ENCODE results near the gene DLGAP4.

The DLGAP4 gene

DNA sequence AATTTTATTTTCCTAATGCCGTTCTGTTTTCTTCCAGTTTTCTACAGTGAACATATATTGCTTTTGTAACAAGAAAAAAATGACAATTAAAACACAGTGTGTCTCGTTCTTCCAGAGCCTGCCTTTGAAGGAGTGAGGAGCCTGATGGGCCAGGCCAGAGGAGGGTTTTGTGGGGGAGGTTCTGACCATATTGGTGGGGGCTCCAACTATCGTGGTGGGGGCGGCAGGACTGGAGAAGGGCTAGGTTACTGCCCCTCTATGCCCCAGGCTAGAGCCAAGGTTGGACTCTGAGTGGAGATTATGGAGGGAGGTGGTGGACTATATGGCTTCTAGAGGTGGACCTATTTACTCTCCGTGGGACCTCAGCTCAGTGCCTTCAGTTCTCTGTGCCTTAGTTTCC, 24.0 kb downstream of the DLGAP4 start:
- DNase-seq (ENCODE audit: low read depth in 4 of 4, low spot score in 1 of 4), result no peak

DNA sequence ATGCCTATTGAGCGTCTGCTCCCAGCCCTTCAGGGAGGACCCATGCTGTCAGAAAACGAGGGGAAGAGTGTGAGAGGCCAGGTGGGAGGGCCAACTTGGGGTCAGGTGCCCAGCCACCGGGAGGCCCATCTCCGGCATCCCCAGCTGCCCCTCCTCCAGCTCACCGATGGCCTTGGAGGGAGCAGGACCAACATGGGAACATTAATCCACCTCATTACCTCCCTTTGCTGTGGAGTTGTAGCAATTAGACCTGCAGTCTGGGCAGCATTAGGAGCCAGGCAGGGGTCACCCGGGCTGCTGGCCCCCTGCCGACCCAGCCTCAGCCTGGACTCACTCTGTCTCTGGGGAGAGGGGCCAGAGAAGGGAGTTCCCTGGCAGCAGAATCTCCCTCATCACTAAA, 25.1 kb downstream of the DLGAP4 start:
- DNase-seq (ENCODE audit: low read depth in 4 of 4, low spot score in 1 of 4), result no peak

DNA sequence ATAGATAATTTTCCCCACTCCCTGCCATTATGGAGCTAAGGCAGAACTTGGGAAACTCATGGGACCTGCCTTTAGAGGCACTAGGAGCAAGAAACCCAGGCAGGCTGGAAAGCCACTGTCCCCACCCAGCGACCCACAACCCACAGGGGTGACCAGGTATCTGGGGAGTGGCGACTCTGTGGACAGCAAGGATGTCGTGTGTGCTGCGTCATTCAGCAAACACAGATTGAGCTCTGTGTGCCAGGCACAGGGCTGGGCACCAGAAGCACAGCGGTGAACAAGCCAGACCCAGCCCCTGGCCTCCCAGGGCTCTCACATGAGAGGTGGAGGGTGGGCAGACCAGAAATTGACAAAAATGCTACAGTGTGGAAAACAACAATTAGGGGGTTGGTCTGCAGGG, 27.7 kb downstream of the DLGAP4 start:
- DNase-seq (ENCODE audit: low read depth in 4 of 4, low spot score in 1 of 4), result no peak

DNA sequence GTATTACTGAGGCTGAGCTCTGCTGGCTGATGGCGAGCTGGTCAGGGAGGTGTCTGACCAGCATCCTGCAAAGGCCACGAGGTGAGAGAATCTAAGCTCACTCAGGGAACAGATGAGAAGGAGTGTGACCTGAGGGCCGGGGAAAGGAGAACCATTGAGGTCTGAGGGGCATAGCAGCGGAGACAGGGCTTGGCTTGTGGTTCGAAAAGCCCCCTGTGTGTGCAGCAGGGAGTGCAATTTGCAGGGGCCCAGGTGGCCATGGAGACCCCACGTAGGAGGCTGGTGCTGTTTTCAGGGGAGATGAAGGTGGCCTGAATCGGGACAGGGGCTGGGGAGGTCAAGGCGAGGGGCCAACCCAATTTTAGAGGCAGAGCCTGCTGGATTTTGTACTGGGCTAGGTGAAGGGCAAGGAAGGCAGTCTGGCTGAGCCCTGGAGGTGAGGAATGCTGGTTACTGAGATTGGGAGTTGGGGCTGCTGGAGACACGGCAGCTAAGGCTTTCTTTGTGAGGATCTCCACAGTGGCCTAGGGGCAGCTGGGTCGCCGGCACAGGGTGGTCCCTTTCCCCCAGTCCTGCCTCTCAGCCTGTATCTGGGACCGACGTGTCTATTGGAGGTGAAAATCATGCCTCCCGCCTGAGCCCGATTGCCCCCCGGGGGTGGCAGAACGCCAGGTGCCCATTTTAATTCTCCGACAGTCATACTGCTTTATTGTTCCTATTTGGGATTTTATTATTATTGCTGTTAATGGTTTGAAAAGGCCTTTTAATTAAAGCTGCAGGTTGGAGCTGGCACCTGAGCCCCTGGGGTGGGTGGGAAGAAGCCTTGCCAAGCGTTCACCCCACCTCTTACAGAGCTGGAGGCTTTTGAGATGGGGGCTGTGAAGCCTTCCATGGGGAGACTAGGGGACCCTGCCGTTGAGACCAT, 28.4 kb downstream of the DLGAP4 start:
- no peak for DNase-seq (ENCODE audit: low read depth in 4 of 4, low spot score in 1 of 4)

DNA sequence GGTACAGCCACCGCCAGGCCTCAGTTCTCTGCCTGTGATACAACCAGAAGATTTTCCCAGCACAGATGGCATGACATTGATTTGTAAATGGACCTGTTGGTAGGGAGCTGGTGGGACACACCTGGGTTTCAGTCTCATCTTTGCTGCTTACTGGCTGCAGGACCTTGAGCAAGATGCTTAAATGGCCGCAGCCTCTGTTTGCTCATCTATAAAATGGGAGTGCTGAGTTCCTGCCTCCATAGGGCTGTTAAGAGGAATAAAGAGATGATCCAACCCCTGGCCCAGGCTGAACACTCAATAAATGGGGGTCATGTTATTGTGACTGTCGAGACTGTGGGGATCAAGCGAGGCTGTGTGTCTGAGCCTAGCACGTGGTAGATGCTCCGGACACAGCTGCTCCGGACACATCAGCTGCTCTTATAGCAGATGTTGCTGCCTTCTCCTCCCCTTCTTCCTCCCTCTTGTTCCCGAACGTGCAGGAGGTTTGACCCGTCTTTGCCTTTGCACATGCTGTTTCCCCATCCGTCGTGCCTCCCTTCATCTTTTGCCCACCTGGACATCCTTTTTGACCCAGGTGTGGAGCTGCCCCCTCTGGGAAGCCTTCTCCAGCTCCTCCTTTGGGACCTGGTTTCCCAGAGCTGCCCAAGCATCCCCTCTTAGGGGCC, 29.2 kb downstream of the DLGAP4 start:
- DNase-seq (ENCODE audit: low read depth in 4 of 4, low spot score in 1 of 4), result no peak

DNA sequence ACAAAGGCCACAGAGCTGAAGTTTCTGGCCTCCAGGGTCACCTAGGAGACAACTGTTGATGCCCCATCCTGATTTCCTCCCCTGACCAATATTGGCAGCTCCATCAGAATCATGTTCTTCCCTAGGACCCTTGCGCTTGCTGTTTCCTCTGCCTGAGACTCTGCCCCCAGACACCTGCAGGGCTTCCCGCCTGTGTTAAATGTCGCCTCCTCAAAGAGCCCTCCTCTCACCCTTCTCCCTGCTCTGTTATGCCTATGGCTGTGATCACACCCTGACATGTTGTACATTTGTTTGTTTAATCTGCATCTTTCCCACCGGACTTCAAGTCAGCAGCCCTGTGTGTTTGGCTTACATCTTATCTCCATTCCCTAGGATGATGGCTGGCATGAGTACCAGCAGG, 30.1 kb downstream of the DLGAP4 start:
- DNase-seq (ENCODE audit: low read depth in 4 of 4, low spot score in 1 of 4), result no peak

DNA sequence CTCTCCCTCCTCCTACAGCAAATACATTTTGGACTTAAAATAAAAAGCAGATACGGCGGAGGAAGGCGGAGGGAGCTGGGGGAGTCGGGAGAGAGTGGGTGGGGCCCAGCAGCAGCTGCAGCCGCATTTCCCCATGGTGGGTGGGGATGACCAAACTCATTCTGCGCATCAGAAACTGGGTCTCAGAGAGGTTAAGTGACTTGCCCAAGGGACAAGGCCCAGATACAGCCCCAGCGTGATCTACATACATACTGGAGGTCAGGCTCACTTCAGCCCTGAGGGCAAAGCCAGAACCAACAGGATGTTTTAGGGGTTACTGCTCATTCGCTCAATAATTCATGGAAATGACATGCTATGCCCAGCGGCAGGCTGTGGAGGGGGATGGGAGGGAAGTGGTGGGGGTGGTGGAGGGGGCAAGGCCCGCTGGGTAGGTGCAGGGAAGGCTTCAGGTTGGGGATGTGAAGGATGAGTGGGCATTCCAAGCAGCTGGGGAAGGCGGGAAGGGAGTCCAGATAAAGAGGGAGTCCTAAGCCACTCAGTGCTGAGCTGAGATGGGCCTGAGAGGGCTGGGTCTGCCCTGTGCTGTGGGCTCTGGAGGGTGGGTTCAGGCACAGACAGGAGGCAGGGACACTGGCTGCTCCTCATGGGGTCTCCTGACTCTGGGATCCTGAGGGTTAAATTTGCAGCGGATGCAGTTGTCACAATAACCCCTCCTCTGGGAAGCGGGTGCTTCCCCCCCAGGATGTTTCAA, 31.0 kb downstream of the DLGAP4 start:
- no peak for DNase-seq (ENCODE audit: low read depth in 4 of 4, low spot score in 1 of 4)

DNA sequence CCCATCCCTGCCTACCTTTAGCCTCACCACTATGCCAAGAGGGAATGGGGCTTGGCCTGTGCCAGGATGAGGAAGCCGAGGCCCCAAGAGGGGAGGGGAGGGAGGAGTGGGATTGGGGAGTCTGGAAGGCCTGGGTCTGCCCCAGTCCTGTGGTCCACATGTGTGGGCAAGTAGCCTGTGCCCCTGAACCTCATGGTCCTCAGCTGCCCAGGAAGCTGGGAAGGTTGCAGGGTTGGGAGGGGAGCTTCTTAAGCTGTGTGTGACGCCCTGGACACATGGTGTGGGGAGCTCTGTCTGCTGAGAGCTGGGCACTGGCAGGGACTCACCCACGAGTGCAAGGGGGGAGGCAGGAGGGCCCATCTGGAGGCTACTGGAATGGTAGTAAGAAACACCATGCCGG, 31.7 kb downstream of the DLGAP4 start:
- no peak for DNase-seq (ENCODE audit: low read depth in 4 of 4, low spot score in 1 of 4)

DNA sequence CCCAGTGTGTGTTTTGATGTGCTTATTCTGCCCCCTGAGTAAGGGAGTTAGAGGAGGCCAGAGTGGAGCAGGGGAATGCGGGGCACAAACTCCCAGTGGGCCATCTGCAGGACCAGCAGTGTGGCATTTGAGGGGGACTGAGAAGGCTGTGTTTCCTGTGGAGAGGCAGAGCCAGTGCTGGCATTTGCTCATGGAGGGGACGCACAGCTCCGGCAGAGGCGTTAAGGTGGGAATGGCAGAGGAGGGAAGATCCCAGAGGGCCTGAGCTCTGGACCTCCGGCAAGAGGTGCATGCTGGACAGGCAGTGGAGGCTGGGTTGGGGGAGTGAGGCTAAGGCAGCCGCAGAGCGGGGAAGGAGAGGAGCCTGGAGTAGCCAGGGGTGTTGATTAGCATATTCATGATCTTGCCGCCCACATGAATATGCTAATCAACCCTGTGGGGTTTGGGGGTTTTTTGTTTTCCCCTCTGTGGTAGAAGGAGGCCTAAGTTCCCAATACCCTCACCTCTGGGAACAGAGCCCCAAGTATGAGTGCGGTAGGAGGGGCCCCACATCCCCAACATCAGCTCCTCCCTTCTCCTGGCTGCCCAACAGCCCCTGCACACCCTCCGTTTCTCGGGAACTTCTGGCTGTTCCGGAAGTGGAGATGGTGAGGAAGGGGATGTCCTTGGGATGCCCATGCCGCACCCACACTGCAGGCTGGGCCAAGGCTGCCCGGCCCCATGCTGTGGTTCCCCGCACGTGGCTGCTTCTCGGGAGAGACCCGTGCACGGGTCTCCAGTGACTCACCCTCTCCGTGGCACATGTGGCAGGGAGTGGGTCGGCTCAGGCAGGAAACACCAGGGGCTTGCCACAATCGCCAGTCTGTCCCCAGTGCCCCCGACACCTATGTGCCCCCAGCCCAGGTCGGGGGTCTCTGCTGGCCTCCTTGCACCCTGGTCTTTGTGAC, 33.8 kb downstream of the DLGAP4 start:
- DNase-seq (ENCODE audit: low read depth in 4 of 4, low spot score in 1 of 4), result peak in 1 of 4 experiments; percentile 16

DNA sequence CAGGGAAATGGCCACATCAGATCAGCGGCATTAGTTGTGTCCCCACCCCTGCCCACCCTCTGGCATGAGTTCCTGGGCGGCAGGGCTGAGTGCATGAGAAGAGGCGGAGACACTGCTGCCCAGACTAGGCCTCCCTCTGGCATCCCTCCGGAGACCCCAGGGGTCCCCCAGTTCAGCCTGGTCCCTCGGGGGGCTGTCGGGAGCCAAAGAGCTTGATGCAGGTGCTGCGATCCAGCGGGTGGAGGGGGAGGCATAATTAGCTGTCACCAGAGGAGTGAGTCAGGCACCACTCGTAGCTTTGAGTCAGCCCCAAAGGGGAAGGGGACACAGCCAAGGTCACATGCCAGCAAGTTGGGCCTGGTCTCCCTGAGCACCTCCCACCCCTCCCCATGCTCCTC, 34.5 kb downstream of the DLGAP4 start:
- no peak for DNase-seq (ENCODE audit: low read depth in 4 of 4, low spot score in 1 of 4)

DNA sequence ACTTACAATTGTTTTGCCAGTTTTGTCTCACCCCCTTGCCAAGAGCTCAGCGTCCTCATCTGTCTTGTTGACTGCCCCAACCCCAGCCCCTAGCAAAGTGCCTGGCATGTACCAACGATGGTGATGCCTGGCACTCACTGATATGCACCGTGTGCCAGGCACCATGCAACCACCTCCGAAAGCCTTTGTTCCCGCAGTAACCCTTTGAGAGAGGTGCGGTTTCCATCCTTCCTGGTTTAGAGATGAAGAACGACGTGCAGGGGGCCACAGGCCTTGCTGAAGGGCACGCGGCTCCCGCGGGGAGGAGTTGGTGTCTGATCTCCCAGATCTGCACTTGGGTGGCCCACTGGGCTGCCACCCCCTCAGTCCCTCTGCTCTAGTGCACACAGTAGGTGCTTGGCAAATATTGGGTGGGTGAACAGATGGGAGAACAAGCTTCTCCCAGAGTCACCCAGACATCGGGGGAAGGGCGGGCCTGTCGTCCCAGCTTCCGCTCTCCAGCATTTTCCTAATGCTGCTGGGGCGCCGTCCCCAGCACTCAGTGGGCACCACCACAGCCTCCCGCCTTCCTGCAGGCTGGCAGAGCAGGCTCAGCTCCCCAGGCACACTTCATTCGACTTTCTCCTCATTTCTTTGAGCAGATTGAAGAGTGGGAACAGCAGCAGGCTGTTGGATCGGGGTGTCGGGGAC, 35.3 kb downstream of the DLGAP4 start:
- no peak for DNase-seq (ENCODE audit: low read depth in 4 of 4, low spot score in 1 of 4)

DNA sequence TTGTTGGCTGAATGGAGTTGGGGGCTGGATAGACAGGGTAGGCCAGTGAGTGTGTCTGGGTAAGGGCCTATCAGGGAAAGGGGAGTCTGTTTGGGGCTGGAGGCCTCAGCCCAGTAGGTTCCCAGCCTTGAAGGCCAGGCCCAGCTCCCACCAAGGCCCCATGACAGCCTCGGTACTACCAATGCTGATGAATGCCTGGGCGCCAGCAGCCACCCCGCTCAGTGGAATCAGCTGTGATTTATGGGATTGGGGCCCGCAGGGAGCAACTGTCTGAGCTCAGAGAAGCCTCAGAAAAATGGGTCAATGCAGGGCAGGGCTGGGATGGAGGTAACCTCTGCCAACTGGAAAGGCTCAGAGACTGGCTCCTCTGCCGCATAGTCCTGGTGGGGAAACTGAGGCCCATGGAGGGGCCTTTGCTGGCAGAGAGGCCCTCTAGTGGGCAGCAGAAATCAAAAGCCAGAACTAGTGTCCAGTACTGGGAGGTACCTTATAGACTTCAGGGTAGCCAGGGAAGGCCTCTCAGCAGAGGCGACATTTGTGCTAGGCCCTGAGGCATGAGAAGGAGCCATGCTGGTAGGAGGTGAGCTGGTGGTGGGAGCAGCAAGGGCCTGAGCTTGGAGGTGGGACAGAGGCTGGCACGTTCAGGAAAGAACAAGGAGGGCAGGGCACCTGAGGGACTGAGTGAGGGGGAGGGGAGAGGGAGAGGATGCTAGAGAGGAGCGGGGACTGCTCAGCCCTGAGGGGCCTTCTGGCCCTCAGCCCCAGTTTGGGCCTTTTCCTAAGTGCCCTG, 36.4 kb downstream of the DLGAP4 start:
- no peak for DNase-seq (ENCODE audit: low read depth in 4 of 4, low spot score in 1 of 4)

DNA sequence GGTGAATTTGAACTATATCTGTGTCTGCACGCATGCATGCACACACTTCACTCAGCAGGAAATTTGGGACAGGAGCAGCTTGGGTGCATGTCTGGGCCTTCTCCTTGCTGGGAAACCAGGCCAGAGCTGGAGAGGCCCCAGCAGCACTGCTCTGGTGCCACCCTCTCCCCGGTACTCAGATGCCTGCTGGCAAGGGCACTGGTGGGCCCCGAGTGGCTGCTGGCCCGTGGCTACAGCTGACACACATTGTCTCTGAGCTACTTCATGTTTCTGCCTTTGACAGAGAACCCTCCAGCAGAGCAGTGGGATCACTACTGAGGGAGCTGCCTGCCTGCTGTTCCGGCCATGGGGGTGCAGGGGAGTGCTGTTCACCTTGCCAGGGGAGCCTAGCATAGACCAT, 37.5 kb downstream of the DLGAP4 start:
- no peak for DNase-seq (ENCODE audit: low read depth in 4 of 4, low spot score in 1 of 4)

DNA sequence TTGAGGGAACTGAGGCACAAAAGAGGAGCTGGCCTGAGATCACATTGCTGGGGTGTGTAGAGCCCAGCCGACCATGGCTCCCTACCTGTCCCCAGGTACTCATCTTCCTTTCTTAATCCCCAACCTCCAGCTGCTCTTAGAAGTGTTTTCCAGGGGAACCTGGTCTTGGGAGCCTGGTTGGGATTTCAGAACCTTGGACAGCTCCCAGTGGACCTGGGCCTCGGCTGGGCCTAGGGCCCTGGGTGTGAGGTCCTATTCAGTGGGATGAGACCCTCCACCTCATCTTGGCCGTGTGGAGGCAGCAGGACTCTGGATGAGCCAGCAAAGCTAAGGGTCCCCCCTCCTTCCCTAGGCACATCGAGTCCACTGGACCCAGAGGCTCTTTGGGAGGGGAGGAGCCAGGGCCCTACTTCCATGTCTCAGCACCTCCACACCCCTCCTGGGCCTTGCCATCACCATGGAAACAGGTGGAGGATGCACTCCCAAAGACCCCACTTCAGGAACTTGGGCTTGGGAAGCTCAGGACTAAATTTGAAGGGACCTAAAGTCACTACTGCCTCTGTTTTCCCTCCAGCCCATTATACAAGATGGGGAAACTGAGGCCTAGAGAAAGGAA, 38.5 kb downstream of the DLGAP4 start:
- DNase-seq (ENCODE audit: low read depth in 4 of 4, low spot score in 1 of 4), result no peak

DNA sequence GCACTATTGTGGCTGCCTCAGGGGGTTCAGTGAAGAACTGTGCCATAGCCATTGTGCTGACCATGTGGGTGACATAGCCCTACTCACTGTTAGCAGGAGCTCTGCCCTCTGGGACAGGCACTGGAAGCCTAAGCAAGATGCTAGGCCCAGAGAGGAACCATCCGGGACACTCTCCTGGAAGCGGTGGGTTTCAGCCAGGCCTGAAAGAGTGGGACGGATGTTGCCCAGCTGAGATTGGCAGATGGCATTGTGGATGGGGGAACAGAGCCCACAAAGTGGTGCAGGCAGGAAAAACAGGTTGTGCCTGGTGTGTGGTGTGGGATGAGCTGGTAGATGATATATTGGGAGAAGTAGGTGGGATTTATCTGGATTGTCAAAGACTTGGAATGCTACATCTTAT, 40.1 kb downstream of the DLGAP4 start:
- no peak for DNase-seq (ENCODE audit: low read depth in 4 of 4, low spot score in 1 of 4)

DNA sequence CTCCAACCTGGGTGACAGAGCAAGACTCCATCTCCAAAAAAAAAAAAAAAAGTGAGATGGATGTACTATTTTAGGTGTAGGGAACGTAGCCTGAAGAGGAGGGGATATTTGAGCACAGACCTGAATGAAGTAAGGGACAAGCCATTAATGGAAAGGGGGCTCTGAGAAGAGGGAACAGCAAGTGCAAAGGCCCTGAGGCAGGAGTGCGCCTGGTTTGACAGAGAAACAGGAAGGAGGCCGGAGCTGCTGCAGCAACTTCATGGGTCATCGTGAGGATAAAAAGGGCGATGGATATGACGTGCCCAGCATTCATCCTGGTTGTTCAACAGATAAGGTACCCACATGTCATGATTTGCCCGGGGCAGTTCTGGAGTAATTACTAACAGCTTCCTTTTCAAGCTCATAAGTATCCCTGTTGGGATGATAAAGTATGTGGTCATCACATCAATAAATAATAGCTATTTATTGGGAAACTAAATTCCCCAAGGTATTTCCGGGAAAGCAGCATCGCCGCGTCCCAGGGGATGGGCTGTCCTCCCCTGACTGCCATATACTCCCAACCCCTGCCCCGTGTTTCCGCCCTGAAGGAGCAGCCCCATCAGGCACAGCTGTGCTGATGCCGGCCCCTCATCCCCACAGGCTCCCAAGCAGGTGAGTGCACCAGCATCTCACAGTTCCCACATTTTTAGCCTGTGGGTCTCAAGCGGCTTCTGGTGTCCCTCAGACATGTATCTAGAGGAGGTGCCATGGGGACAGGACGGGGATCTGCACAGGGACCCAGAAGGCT, 43.4 kb downstream of the DLGAP4 start:
- DNase-seq (ENCODE audit: low read depth in 4 of 4, low spot score in 1 of 4), result no peak

DNA sequence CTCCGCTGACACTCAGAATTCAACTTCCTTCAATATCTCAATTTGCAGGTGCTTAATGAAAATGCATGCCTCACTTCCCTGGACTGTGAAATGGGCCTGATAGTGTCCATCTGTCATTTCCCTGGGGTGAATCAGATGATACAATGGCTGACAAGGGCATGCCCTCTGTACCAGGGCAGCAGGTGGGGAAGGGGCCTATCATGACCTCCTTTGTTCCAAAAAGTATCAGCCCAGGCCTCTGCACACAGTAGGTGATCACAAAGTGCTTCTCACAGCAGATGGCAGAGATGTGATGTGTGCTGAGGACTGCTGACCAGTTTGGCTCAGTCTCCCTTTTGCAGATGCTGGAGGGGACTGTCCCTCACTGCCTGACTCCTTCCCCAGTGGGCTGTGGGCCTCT, 44.3 kb downstream of the DLGAP4 start:
- no peak for DNase-seq (ENCODE audit: low read depth in 4 of 4, low spot score in 1 of 4)

DNA sequence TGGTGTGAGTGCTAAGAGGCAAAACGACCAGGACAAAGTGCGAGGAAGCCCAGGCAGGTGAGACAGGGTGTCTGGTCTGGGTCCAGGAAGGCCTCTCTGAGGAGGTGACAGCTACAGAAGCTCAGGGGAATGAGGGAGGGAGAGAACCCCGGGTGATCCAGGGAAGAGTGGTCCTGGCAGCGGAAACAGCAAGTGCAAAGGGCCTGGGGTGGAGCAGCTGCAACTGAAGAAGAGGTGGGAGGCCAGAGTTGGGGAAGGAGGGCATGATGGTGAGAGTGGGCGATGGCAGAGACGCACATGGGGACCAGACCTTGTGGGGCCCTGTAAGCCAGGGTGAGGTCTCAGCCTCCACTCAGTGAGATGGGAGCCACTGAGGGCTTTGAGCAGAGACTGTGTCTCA, 45.8 kb downstream of the DLGAP4 start:
- DNase-seq (ENCODE audit: low read depth in 4 of 4, low spot score in 1 of 4), result no peak
